Endothelial cell of umbilical vein (primary cell): ENCODE measurements around the gene MED16. TPM values are rescaled to one million over a fixed set of nuclear protein-coding genes. Genes with fewer than 3 reads are reported as not detected.

Source experiments
- BruUV-seq: library from RNA; stranded (reverse); fragments of 400-500 nt; replicated peaks from 2 replicates; lab custom pipeline; 2021; lab: Mats Ljungman, UMichigan
- CTCF ChIA-PET: fragments of 300-600, 350-600 bp; sonication (Branson Sonifier 250); formaldehyde crosslinking; loops from one replicate; lab custom pipeline; 2021; ENCODE audit warnings: antibody characterized with exemption, inconsistent platforms; lab: Charles Lee
- POLR2A ChIA-PET: fragments of 300-600, 350-600 bp; sonication (Branson Sonifier 250); formaldehyde crosslinking; loops from one replicate; lab custom pipeline; 2021; ENCODE audit warnings: antibody characterized with exemption, inconsistent platforms; lab: Charles Lee
- DNase-seq: peaks from one replicate; pipeline ENCODE4 v3.0.0-alpha.2; 2011; ENCODE audit warnings: low read depth, low spot score
- FAIRE-seq: peaks from 2 replicates; lab custom pipeline; 2011; peaks lifted over from hg19 to GRCh38; lab: Jason Lieb, UNC
- H2AFZ ChIP-seq: 2 replicates; pipeline ENCODE4 v1.6.0; 2012; ENCODE audit warnings: low read depth, low read length, control low read depth, inconsistent platforms
- H3K27ac ChIP-seq: 2 replicates; pipeline ENCODE4 v1.5.1; 2011; ENCODE audit warnings: low read depth, mild to moderate bottlenecking, control low read depth, low read length, moderate library complexity; ENCODE audit not compliant: insufficient read depth
- H3K27me3 ChIP-seq, 2 experiments: 2 replicates each; pipeline versions ENCODE4 v1.6.0 to v1.6.1; 2011; ENCODE audit warnings: low read length in 2 of 2, mixed read lengths in 1 of 2; ENCODE audit not compliant: control insufficient read depth in 2 of 2, insufficient read depth in 2 of 2
- H3K36me3 ChIP-seq, 2 experiments: 2 replicates in 1 of 2; 3 replicates in 1 of 2; pipeline ENCODE4 v1.5.1; 2011; ENCODE audit warnings: low read length in 2 of 2, mild to moderate bottlenecking in 1 of 2, moderate library complexity in 1 of 2; ENCODE audit not compliant: control insufficient read depth in 2 of 2, insufficient read depth in 2 of 2; ENCODE audit errors: extremely low read depth in 1 of 2
- H3K4me1 ChIP-seq: 3 replicates; pipeline ENCODE4 v1.5.1; 2011; ENCODE audit warnings: mild to moderate bottlenecking, low read length; ENCODE audit not compliant: control insufficient read depth, insufficient read depth; ENCODE audit errors: extremely low read depth
- H3K4me2 ChIP-seq: 2 replicates; pipeline ENCODE4 v1.6.1; 2011; ENCODE audit warnings: low read length, control low read depth, mixed read lengths; ENCODE audit not compliant: insufficient read depth
- H3K4me3 ChIP-seq, 3 experiments: fragments of 200-600 bp in 1 of 3; sonication (generic), shearing (Covaris generic) in 1 of 3; replicated peaks in 1 of 3; 2 replicates each; pipeline ENCODE4 v1.5.1; 2011 to 2016; ENCODE audit warnings: control low read depth in 3 of 3, low read length in 3 of 3, mild to moderate bottlenecking in 2 of 3, inconsistent platforms in 1 of 3, low read depth in 1 of 3, moderate library complexity in 1 of 3; ENCODE audit not compliant: insufficient read depth in 1 of 3
- H3K79me2 ChIP-seq: 2 replicates; pipeline ENCODE4 v1.6.0; 2012; ENCODE audit warnings: low read length, inconsistent platforms; ENCODE audit not compliant: control insufficient read depth, insufficient read depth
- H3K9ac ChIP-seq: replicated peaks from 2 replicates; pipeline ENCODE3; 2011; ENCODE audit warnings: low read length, control low read depth; ENCODE audit not compliant: insufficient read depth; ENCODE audit errors: extremely low read depth
- H3K9me1 ChIP-seq: replicated peaks from 3 replicates; pipeline ENCODE4 v1.6.0; 2011; ENCODE audit warnings: mild to moderate bottlenecking, low read length; ENCODE audit not compliant: control insufficient read depth, insufficient read depth; ENCODE audit errors: extremely low read depth
- H3K9me3 ChIP-seq: replicated peaks from 2 replicates; pipeline ENCODE4 v1.5.1; 2012; ENCODE audit warnings: low read length, inconsistent platforms; ENCODE audit not compliant: control insufficient read depth, insufficient read depth
- H4K20me1 ChIP-seq: replicated peaks from 2 replicates; pipeline ENCODE3; 2011; ENCODE audit warnings: mild to moderate bottlenecking, low read length; ENCODE audit not compliant: control insufficient read depth, insufficient read depth; ENCODE audit errors: extremely low read depth
- EZH2 ChIP-seq: IDR thresholded peaks from 2 replicates; pipeline ENCODE4 v1.6.1; 2012; ENCODE audit warnings: borderline replicate concordance, low read depth, mild to moderate bottlenecking, moderate library complexity, low read length, inconsistent platforms; ENCODE audit not compliant: severe bottlenecking
- FOS ChIP-seq: IDR thresholded peaks from 2 replicates; pipeline ENCODE4 v1.6.1; 2011; ENCODE audit warnings: mild to moderate bottlenecking, low read length, moderate library complexity, borderline replicate concordance; ENCODE audit not compliant: insufficient read depth
- GATA2 ChIP-seq: IDR thresholded peaks from 2 replicates; pipeline ENCODE4 v1.7.0; 2011; ENCODE audit warnings: low read depth, mild to moderate bottlenecking, moderate library complexity, mixed read lengths, low read length; ENCODE audit not compliant: insufficient read length, insufficient read depth
- JUN ChIP-seq: IDR thresholded peaks from 2 replicates; pipeline ENCODE4 v1.6.1; 2011; ENCODE audit warnings: borderline replicate concordance, low read depth; ENCODE audit not compliant: insufficient read length, insufficient read depth
- MAX ChIP-seq: IDR thresholded peaks from 2 replicates; pipeline ENCODE4 v1.6.1; 2011; ENCODE audit not compliant: insufficient read depth, insufficient read length
- MYC ChIP-seq: IDR thresholded peaks from one replicate; pipeline ENCODE4 v1.6.1; 2011; ENCODE audit warnings: mild to moderate bottlenecking, low read depth, low read length
- POLR2A ChIP-seq: IDR thresholded peaks from 2 replicates; pipeline ENCODE4 v1.6.1; 2012; ENCODE audit warnings: low read depth, mild to moderate bottlenecking, control low read depth, low read length
- POLR2AphosphoS5 ChIP-seq: IDR thresholded peaks from 2 replicates; pipeline ENCODE4 v1.6.1; 2012; ENCODE audit warnings: low read depth, mild to moderate bottlenecking, control low read depth, low read length, moderate library complexity; ENCODE audit not compliant: insufficient read depth
- dilution Hi-C: fragments of 300-500 bp; cut with MboI; formaldehyde crosslinking; loops from one replicate; pipeline ENCODE4 v1.15.0; 2019; ENCODE audit warnings: low sequenced_read_pairs; ENCODE audit not compliant: extremely low pct_ligation_motif_present
- intact Hi-C: fragments of 100-400 bp; cut with micrococcal nuclease; formaldehyde crosslinking; loops from one replicate; pipeline ENCODE4 v1.10.0; 2022
- polyA plus RNA-seq, 4 experiments: library from polyadenylated mRNA; depleted of rRNA in 3 of 4; stranded (reverse) in 3 of 4; unstranded in 1 of 4; fragments of >200 nt; gene quantifications; 2 replicates each; pipeline versions ENCODE4 v1.2.1 to v1.2.3, GENCODE V29; 2011 to 2012; ENCODE audit warnings: missing spikeins in 1 of 4
- total RNA-seq: library from RNA; stranded (reverse); gene quantifications from 2 replicates; pipeline ENCODE4 v1.2.3, GENCODE V29; 2021
- TF ChIP-seq, protein P1 (sequence below), 2 donors: IDR thresholded peaks; 1 replicate in 1 of 2; 2 replicates in 1 of 2; pipeline ENCODE4 v1.5.1; 2011; ENCODE audit warnings: low read length in 2 of 2, mild to moderate bottlenecking in 2 of 2, moderate library complexity in 2 of 2, control low read depth in 1 of 2, inconsistent platforms in 1 of 2, low read depth in 1 of 2; ENCODE audit not compliant: insufficient read depth in 1 of 2; ENCODE audit errors: extremely low read depth in 1 of 2

Gene MED16
- total and polyA plus RNA-seq, 2 donors (not counting 3 experiments of a cell fraction or from before 2014, with no cell fraction given) = 63.1 to 66.5 TPM

DNA sequence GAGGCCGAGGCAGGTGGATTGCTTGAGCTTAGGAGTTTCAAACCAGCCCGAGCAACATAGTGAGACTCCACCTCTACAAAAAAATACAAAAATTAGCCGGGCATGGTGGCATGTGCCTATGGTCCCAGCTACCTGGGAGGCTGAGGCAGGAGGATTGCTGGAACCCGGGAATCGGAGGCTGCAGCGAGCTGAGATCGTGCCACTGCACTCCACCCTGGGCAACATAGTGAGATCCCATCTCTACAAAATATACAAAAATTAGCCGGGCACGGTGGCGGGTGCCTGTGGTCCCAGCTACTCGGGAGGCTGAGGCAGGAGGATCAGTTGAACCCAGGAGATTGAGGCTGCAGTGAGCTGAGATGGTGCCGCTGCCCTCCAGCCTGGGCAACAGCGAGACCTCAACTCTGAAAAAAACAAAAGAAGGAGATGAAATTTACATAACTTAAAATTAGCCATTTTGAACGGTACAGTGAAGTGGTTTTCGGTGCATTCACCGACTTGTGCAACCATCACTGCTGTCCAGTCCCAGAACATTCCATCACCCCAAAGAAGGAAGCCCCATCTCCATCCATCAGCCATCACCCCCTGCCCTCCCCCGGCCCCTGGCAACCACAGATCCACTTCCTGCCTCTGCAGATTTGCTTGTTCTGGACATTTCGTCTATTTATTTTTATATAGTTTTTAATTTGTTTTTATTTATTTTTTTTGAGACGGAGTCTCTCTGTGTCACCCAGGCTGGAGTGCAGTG is 66.9 kb downstream of the MED16 start:
- H3K27me3 ChIP-seq = no peaks in the 10 kb centered on the region
- H3K27ac ChIP-seq = no peak overlapping the region
- no peak overlapping the region for H3K4me3 ChIP-seq
- H3K4me2 ChIP-seq = no peak overlapping the region
- no TSS peak for BruUV-seq
- ChIA-PET CTCF (no interaction called here), POLR2A (no interaction called here)
- no peak overlapping the region for H2AFZ ChIP-seq
- no peaks in the 10 kb centered on the region for H3K4me1 ChIP-seq
- no peaks in the 10 kb centered on the region for H3K9me1 ChIP-seq
- TF ChIP-seq POLR2AphosphoS5 (no peak), EZH2 (no peak), MAX (no peak), POLR2A (no peak), FOS (no peak), MYC (no peak), JUN (no peak), GATA2 (no peak)
- TF ChIP-seq, protein P1, sequence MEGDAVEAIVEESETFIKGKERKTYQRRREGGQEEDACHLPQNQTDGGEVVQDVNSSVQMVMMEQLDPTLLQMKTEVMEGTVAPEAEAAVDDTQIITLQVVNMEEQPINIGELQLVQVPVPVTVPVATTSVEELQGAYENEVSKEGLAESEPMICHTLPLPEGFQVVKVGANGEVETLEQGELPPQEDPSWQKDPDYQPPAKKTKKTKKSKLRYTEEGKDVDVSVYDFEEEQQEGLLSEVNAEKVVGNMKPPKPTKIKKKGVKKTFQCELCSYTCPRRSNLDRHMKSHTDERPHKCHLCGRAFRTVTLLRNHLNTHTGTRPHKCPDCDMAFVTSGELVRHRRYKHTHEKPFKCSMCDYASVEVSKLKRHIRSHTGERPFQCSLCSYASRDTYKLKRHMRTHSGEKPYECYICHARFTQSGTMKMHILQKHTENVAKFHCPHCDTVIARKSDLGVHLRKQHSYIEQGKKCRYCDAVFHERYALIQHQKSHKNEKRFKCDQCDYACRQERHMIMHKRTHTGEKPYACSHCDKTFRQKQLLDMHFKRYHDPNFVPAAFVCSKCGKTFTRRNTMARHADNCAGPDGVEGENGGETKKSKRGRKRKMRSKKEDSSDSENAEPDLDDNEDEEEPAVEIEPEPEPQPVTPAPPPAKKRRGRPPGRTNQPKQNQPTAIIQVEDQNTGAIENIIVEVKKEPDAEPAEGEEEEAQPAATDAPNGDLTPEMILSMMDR (IDR thresholded peaks at IDR 0.05; ENCODE audit: extremely low read depth in 1 of 2, insufficient read depth in 1 of 2, low read depth in 1 of 2, low read length in 2 of 2) = no peak
- intact Hi-C loops = no loop called here
- no peaks in the 10 kb centered on the region for H4K20me1 ChIP-seq
- no peaks in the 10 kb centered on the region for H3K36me3 ChIP-seq
- DNase-seq (no peak), FAIRE-seq (no peak)
- H3K9me3 ChIP-seq = no peaks in the 10 kb centered on the region
- no peak overlapping the region for H3K9ac ChIP-seq
- H3K79me2 ChIP-seq = no peaks in the 10 kb centered on the region
- dilution Hi-C loops = no loop called here
